HL-60 (cell line): ENCODE data around the gene KIAA0232.

Experiments used
- DNase-seq, 2 experiments: peaks; one replicate each; pipeline ENCODE4 v3.0.0-alpha.2; 2010 to 2020; ENCODE audit warnings: low read depth in 1 of 2, low spot score in 1 of 2
- H3K27ac ChIP-seq: fragments of 250-450 bp; sonication (Bioruptor Pico); replicated peaks from 2 replicates; pipeline ENCODE4 v1.5.1; 2020; ENCODE audit warnings: mild to moderate bottlenecking, moderate library complexity
- H3K27me3 ChIP-seq: fragments of 250-450 bp; sonication (Bioruptor Pico); 2 replicates; pipeline ENCODE4 v1.5.1; 2021; ENCODE audit warnings: mild to moderate bottlenecking, moderate library complexity; ENCODE audit not compliant: insufficient read depth, poor library complexity, severe bottlenecking
- H3K4me3 ChIP-seq: replicated peaks from 2 replicates; pipeline ENCODE4 v1.5.1; 2011; ENCODE audit warnings: mild to moderate bottlenecking, control low read depth, low read length; ENCODE audit not compliant: insufficient read depth
- CTCF ChIP-seq: IDR thresholded peaks from one replicate; pipeline ENCODE4 v1.5.1; 2011; ENCODE audit warnings: low read length, control low read depth, inconsistent platforms; ENCODE audit not compliant: insufficient read depth
- GABPA ChIP-seq: IDR thresholded peaks from 2 replicates; pipeline ENCODE4 v1.6.1; 2012; ENCODE audit warnings: low read depth
- POLR2AphosphoS5 ChIP-seq: IDR thresholded peaks from 2 replicates; pipeline ENCODE4 v1.6.1; 2012; ENCODE audit warnings: low read depth
- REST ChIP-seq: IDR thresholded peaks from 2 replicates; pipeline ENCODE4 v1.6.1; 2012; ENCODE audit warnings: low read depth; ENCODE audit not compliant: insufficient replicate concordance
- SPI1 ChIP-seq: IDR thresholded peaks from 2 replicates; pipeline ENCODE4 v1.6.1; 2012; ENCODE audit warnings: low read depth, mild to moderate bottlenecking, borderline replicate concordance

The KIAA0232 gene

DNA sequence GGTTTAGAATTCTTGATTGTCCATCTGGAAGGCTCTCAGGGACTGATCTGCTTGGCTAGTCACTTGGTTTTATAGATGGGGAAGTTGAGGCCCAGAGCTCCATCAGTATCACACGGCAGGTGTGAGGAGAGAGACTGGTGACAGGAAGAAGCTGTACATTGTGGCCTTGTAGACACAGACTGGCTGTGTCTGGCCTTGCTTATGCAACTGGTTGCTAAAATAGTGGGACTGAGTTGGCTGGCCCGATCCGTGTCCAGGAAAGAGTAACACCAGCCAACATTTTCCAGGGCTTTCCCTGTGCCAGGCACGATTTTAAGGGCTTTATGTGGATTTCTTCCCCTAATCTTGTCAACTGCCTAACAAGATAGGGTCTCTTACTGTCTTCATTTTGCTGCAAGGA, 129.9 kb downstream of the KIAA0232 start:
- peak overlapping the region; percentile 42 for H3K27ac ChIP-seq
- TF ChIP-seq GABPA (no peak), CTCF (no peak), SPI1 (no peak), POLR2AphosphoS5 (peak; percentile 38; the same call in 1 of the 2 replicates)

GRCh38 chr4:6913350-6913905, 130.9 kb downstream of the KIAA0232 start:
- H3K4me3 ChIP-seq = no peak overlapping the region
- no peaks in the 10 kb centered on the region for H3K27me3 ChIP-seq
- TF ChIP-seq GABPA = no peak
- TF ChIP-seq POLR2AphosphoS5 = no peak
- no peak for TF ChIP-seq CTCF
- TF ChIP-seq REST = no peak
- TF ChIP-seq SPI1 = no peak
- no peak overlapping the region for H3K27ac ChIP-seq
- DNase-seq = no peak

More for the DNA sequence above, 129.9 kb downstream of the KIAA0232 start:
- no peak overlapping the region for H3K4me3 ChIP-seq
- H3K27me3 ChIP-seq = no peaks in the 10 kb centered on the region
- DNase-seq = peak in 1 of 2 experiments; percentile 76

- Histone ChIP-seq H3K4me3 (no peak overlapping the region), H3K27ac (no peak overlapping the region), H3K27me3 (no peaks in the 10 kb centered on the region)
- no peak for DNase-seq
- TF ChIP-seq REST (no peak), CTCF (no peak), SPI1 (no peak), GABPA (no peak), POLR2AphosphoS5 (no peak)
These were observed 131.9 kb downstream of the KIAA0232 start for GRCh38 chr4:6914448-6914847.
